ENCODE measurements around the gene GSG1L. TPM values are rescaled to one million over a fixed set of nuclear protein-coding genes. Genes with fewer than 3 reads are reported as not detected.

The GSG1L gene
- total RNA-seq, 1 experiment from 2014 or later = not detected

DNA sequence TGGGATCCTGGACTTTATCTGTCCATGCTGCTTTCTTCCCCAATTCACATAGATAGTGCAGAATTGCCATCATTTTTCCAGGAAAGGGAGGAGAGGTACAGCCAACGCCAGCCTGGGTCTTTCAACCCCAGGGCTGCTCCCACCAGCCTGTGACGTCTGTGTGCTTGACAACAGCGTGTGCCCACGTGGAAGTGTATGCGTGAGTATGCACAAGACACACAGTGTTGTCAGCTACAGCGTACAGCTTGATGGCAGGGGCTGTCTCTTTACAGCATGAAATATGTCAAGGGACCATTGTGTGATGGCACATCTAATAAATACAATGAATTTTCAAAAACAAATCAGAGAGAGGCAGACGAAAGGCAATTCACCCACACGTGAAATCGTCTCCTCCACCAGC, 62.3 kb downstream of the GSG1L start:
- no peak overlapping the region for H3K9ac ChIP-seq (ENCODE audit: low read length)

DNA sequence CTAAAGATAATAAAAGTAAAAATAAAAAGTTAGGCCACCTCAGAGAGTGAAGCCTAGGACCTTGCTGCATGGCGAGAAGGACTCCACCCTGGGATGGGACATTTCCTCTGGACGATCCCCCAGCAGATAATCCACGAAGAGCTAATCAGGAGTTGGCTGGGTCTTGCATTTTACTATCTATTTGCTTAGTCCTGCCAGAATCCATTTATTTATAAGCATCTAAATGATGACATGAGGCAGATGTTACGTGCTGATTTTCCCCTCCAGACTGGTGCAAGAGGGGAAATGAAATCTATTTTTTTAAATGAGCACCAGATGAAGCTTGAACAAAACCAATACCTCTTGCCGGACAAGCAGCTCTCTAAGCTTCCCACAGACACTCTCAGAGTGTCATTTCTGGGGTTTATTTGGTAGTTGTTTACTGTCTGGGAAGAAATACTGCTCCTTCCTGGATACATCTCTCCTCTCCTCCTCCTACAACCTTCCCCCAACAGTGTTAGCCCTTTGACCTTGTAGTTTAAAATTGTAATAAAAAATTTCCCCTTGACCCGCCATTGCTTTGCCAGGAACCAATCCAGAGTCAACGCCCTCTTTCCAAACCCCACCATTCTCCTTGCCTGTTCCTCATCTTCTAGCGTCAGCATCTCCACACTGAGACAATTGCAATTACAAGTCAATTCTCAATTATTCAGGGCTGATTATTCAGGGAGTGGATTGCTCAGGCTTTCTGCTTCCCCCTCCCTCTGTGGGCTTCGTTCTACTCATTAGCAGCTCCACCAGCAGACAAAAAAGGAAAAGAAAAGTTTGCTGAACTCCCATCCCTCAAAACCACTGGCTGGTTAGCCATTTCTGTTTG, 63.0 kb downstream of the GSG1L start:
- Histone ChIP-seq H3K79me2 (ENCODE audit: low read length) (no peaks in the 10 kb centered on the region), H3K27ac (ENCODE audit: low read length) (no peak overlapping the region), H4K20me1 (ENCODE audit: insufficient read depth, low read depth, low read length) (no peaks in the 10 kb centered on the region), H3K27me3 (ENCODE audit: low read length) (no peaks in the 10 kb centered on the region), H3K9me3 (ENCODE audit: low read length) (no peaks in the 10 kb centered on the region), H2AFZ (ENCODE audit: low read length) (no peak overlapping the region), H3K9ac (ENCODE audit: low read length) (no peak overlapping the region), H3K4me3 (ENCODE audit: low read length) (no peak overlapping the region), H3K4me1 (ENCODE audit: low read length) (no peaks in the 10 kb centered on the region), H3K9me2 (replicated peaks; ENCODE audit: insufficient read depth, low read length) (no peaks in the 10 kb centered on the region), H3K36me3 (ENCODE audit: insufficient read depth, low read length) (no peaks in the 10 kb centered on the region), H3K4me2 (ENCODE audit: low read depth, low read length, poor library complexity, severe bottlenecking) (no peak overlapping the region)
- no peak for DNase-seq

More for the DNA sequence above, 62.3 kb downstream of the GSG1L start:
- Histone ChIP-seq H3K27ac (ENCODE audit: low read length) (no peak overlapping the region), H3K27me3 (ENCODE audit: low read length) (no peaks in the 10 kb centered on the region), H3K9me3 (ENCODE audit: low read length) (no peaks in the 10 kb centered on the region), H3K36me3 (ENCODE audit: insufficient read depth, low read length) (no peaks in the 10 kb centered on the region), H3K79me2 (ENCODE audit: low read length) (no peaks in the 10 kb centered on the region), H3K9me2 (replicated peaks; ENCODE audit: insufficient read depth, low read length) (no peaks in the 10 kb centered on the region), H3K4me1 (ENCODE audit: low read length) (no peaks in the 10 kb centered on the region), H2AFZ (ENCODE audit: low read length) (no peak overlapping the region), H3K4me3 (ENCODE audit: low read length) (no peak overlapping the region), H4K20me1 (ENCODE audit: insufficient read depth, low read depth, low read length) (no peaks in the 10 kb centered on the region), H3K4me2 (ENCODE audit: low read depth, low read length, poor library complexity, severe bottlenecking) (no peak overlapping the region)
- no peak for DNase-seq

DNA sequence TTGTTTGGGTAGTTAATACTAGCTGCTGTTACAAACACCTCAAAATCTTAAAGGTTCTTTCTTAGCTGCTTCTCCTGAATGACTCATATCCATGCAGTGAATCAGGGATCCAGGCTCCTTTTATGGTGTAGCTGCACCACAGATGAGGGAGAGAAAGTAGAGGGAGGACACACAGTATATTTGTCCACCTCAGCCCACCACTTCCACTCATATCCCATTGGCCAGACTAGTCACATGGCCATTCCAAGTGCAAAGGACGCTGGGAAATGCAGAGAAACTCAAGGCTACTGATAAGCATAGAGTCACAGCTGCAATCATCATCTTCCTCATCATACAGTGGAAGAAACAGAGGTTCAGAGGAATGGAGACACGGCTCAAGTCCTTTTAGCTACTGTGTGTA, 63.8 kb downstream of the GSG1L start:
- no peaks in the 10 kb centered on the region for H3K4me1 ChIP-seq (ENCODE audit: low read length)
- no peaks in the 10 kb centered on the region for H3K79me2 ChIP-seq (ENCODE audit: low read length)
- no peaks in the 10 kb centered on the region for H4K20me1 ChIP-seq (ENCODE audit: insufficient read depth, low read depth, low read length)
- DNase-seq = no peak
- H3K9me3 ChIP-seq (ENCODE audit: low read length) = no peaks in the 10 kb centered on the region
- H3K27ac ChIP-seq (ENCODE audit: low read length) = no peak overlapping the region
- H3K4me2 ChIP-seq (ENCODE audit: low read depth, low read length, poor library complexity, severe bottlenecking) = no peak overlapping the region
- H2AFZ ChIP-seq (ENCODE audit: low read length) = no peak overlapping the region
- no peaks in the 10 kb centered on the region for H3K27me3 ChIP-seq (ENCODE audit: low read length)
- no peaks in the 10 kb centered on the region for H3K36me3 ChIP-seq (ENCODE audit: insufficient read depth, low read length)
- H3K9ac ChIP-seq (ENCODE audit: low read length) = no peak overlapping the region
- no peaks in the 10 kb centered on the region for H3K9me2 ChIP-seq (replicated peaks; ENCODE audit: insufficient read depth, low read length)
- no peak overlapping the region for H3K4me3 ChIP-seq (ENCODE audit: low read length)

DNA sequence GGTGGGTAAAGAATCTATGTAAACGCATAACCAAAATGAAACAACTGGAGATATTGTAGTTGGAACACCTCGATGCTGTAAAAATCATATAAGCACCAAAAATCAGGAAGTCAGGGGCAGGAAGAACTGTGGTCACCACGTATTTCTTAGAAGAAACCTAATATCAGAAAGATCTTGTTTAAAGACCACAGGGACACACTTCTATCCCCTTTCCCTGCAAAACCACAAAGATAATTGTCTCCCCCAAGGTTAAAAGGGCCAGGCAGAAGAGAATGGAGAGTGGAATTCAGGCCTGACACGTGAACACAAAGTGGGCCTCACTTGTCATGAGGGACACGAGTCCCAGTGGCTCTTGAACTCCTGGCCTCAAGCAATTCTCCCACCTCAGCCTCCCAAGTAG, 68.1 kb downstream of the GSG1L start:
- Histone ChIP-seq H4K20me1 (ENCODE audit: insufficient read depth, low read depth, low read length) (no peaks in the 10 kb centered on the region), H3K36me3 (ENCODE audit: insufficient read depth, low read length) (no peaks in the 10 kb centered on the region), H3K79me2 (ENCODE audit: low read length) (no peaks in the 10 kb centered on the region), H3K4me3 (ENCODE audit: low read length) (no peak overlapping the region), H3K4me1 (ENCODE audit: low read length) (peaks cover 6% of the 10 kb centered on the region), H3K4me2 (ENCODE audit: low read depth, low read length, poor library complexity, severe bottlenecking) (no peak overlapping the region), H3K27ac (ENCODE audit: low read length) (no peak overlapping the region), H2AFZ (ENCODE audit: low read length) (no peak overlapping the region), H3K9ac (ENCODE audit: low read length) (no peak overlapping the region), H3K27me3 (ENCODE audit: low read length) (no peaks in the 10 kb centered on the region), H3K9me3 (ENCODE audit: low read length) (no peaks in the 10 kb centered on the region; the same call in 1 of the 2 replicates), H3K9me2 (replicated peaks; ENCODE audit: insufficient read depth, low read length) (no peaks in the 10 kb centered on the region)
- DNase-seq = no peak

DNA sequence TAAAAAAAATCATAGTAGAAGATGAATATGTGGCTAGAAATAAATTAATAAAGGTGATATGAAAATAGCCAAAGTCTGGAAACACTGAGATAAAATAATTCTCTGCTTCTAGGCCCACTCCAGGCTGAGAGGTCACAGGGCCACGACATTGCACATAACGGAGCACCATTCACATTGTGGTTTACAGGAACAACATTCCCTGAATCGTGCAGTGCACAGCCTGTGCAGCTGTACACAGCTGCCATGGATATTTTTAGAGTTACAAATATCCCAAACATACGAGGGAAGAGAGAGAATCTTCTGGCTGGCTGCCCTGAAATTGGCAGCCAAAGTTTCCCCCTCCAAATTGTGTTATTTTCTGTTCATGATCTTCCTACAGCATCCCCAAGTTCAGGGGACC, 68.8 kb downstream of the GSG1L start:
- no peaks in the 10 kb centered on the region for H3K27me3 ChIP-seq (ENCODE audit: low read length)
- no peaks in the 10 kb centered on the region; the same call in 1 of the 2 replicates for H3K9me3 ChIP-seq (ENCODE audit: low read length)
- peaks cover 6% of the 10 kb centered on the region for H3K4me1 ChIP-seq (ENCODE audit: low read length)
- no peaks in the 10 kb centered on the region for H3K79me2 ChIP-seq (ENCODE audit: low read length)
- H3K4me2 ChIP-seq (ENCODE audit: low read depth, low read length, poor library complexity, severe bottlenecking) = no peak overlapping the region
- H3K27ac ChIP-seq (ENCODE audit: low read length) = no peak overlapping the region
- H2AFZ ChIP-seq (ENCODE audit: low read length) = no peak overlapping the region
- no peak for DNase-seq
- no peaks in the 10 kb centered on the region for H3K9me2 ChIP-seq (replicated peaks; ENCODE audit: insufficient read depth, low read length)
- no peak overlapping the region for H3K9ac ChIP-seq (ENCODE audit: low read length)
- H3K4me3 ChIP-seq (ENCODE audit: low read length) = no peak overlapping the region
- no peaks in the 10 kb centered on the region for H3K36me3 ChIP-seq (ENCODE audit: insufficient read depth, low read length)
- no peaks in the 10 kb centered on the region for H4K20me1 ChIP-seq (ENCODE audit: insufficient read depth, low read depth, low read length)

DNA sequence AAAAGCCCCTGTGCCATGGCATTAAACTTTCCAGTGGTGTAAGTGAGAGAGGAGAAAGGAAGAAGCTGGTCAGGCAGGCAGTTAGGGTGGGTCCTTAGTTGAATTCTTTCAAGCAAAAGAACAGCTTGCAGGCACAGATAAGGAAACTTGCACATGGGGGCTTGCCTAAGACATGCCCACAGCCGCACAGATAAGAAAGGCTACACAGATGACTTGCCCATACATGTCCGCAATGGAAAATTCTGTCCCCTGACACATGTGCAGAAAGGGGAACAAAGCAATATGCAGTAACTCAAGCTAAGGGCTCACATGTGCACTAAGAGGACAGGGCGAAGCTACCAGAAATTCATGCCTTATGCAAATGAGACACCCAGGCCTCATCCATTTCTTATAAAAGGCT, 69.9 kb downstream of the GSG1L start:
- Histone ChIP-seq H2AFZ (ENCODE audit: low read length) (no peak overlapping the region), H3K4me1 (ENCODE audit: low read length) (peaks cover 6% of the 10 kb centered on the region), H3K9me2 (replicated peaks; ENCODE audit: insufficient read depth, low read length) (no peaks in the 10 kb centered on the region), H3K9me3 (ENCODE audit: low read length) (no peaks in the 10 kb centered on the region; the same call in 1 of the 2 replicates), H3K27ac (ENCODE audit: low read length) (no peak overlapping the region), H3K4me2 (ENCODE audit: low read depth, low read length, poor library complexity, severe bottlenecking) (no peak overlapping the region), H3K4me3 (ENCODE audit: low read length) (no peak overlapping the region), H3K9ac (ENCODE audit: low read length) (no peak overlapping the region), H3K36me3 (ENCODE audit: insufficient read depth, low read length) (no peaks in the 10 kb centered on the region), H3K27me3 (ENCODE audit: low read length) (no peaks in the 10 kb centered on the region), H3K79me2 (ENCODE audit: low read length) (no peaks in the 10 kb centered on the region), H4K20me1 (ENCODE audit: insufficient read depth, low read depth, low read length) (no peaks in the 10 kb centered on the region)
- peak; percentile 49 for DNase-seq

DNA sequence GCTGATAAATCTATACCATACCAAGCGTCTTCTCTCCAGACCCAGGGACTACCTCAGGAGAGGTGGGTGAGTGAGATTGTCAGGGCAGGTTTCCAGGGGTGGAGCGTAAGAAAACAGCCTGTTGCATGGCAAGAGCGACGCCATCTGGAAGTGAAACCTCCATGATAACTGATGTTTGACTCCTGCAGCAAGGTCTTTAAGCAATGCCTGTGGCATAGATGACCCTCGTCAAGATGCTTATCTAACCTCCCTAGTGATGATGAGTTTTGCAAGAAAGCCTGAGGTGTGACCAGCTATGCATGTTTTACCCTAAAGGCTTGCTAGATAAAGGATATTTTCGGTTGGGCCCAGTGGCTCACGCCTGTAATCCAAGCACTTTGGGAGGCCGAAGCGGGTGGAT, 71.6 kb downstream of the GSG1L start:
- no peaks in the 10 kb centered on the region for H3K36me3 ChIP-seq (ENCODE audit: insufficient read depth, low read length)
- H2AFZ ChIP-seq (ENCODE audit: low read length) = no peak overlapping the region
- H3K9me3 ChIP-seq (ENCODE audit: low read length) = no peaks in the 10 kb centered on the region; the same call in 1 of the 2 replicates
- no peak overlapping the region for H3K27ac ChIP-seq (ENCODE audit: low read length)
- H3K9me2 ChIP-seq (replicated peaks; ENCODE audit: insufficient read depth, low read length) = no peaks in the 10 kb centered on the region
- H3K4me2 ChIP-seq (ENCODE audit: low read depth, low read length, poor library complexity, severe bottlenecking) = no peak overlapping the region
- peaks cover 6% of the 10 kb centered on the region for H3K4me1 ChIP-seq (ENCODE audit: low read length)
- no peak overlapping the region for H3K9ac ChIP-seq (ENCODE audit: low read length)
- H3K27me3 ChIP-seq (ENCODE audit: low read length) = no peaks in the 10 kb centered on the region
- no peak for DNase-seq
- no peaks in the 10 kb centered on the region for H3K79me2 ChIP-seq (ENCODE audit: low read length)
- H4K20me1 ChIP-seq (ENCODE audit: insufficient read depth, low read depth, low read length) = no peaks in the 10 kb centered on the region
- no peak overlapping the region for H3K4me3 ChIP-seq (ENCODE audit: low read length)

DNA sequence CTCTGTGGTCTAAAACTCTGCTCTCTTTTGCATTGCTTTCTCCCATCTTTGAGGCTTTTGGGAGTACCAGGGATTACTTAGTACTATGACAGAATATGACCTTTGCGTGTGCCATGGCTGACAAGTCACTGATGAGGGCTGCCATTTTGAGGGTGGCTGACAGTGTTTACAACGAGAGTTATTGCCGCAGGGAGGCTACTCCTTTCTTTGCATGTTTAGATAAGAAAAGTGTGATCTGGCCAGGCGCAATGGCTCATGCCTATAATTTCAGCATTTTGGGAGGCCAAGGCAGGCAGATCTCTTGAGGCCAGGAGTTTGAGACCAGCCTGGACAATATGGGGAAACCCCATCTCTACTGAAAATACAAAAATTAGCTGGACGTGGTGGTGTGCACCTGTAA, 77.5 kb downstream of the GSG1L start:
- no peak for DNase-seq
- no peaks in the 10 kb centered on the region for H3K79me2 ChIP-seq (ENCODE audit: low read length)
- H3K27me3 ChIP-seq (ENCODE audit: low read length) = no peaks in the 10 kb centered on the region
- no peaks in the 10 kb centered on the region for H3K36me3 ChIP-seq (ENCODE audit: insufficient read depth, low read length)
- H3K4me2 ChIP-seq (ENCODE audit: low read depth, low read length, poor library complexity, severe bottlenecking) = no peak overlapping the region
- no peak overlapping the region for H2AFZ ChIP-seq (ENCODE audit: low read length)
- H3K4me3 ChIP-seq (ENCODE audit: low read length) = no peak overlapping the region
- no peaks in the 10 kb centered on the region for H3K9me2 ChIP-seq (replicated peaks; ENCODE audit: insufficient read depth, low read length)
- no peaks in the 10 kb centered on the region for H3K9me3 ChIP-seq (ENCODE audit: low read length)
- H3K9ac ChIP-seq (ENCODE audit: low read length) = no peak overlapping the region
- H3K27ac ChIP-seq (ENCODE audit: low read length) = no peak overlapping the region
- H3K4me1 ChIP-seq (ENCODE audit: low read length) = peaks cover 2% of the 10 kb centered on the region
- H4K20me1 ChIP-seq (ENCODE audit: insufficient read depth, low read depth, low read length) = no peaks in the 10 kb centered on the region
